Measurements from ENCODE around the gene MAPK4.

Gene MAPK4

GRCh38 chr18:50636366-50637057, 76.6 kb downstream of the MAPK4 start:
- TF ChIP-seq FOXA1 (IDR thresholded peaks at IDR 0.05) (no peak), CTBP1 (IDR thresholded peaks at IDR 0.05; ENCODE audit: borderline replicate concordance) (no peak), ELF4 (IDR thresholded peaks at IDR 0.05) (no peak), NFRKB (IDR thresholded peaks at IDR 0.05) (no peak), TARDBP (IDR thresholded peaks at IDR 0.05) (no peak), LEF1 (IDR thresholded peaks at IDR 0.05; ENCODE audit: borderline replicate concordance) (no peak), BHLHE40 (IDR thresholded peaks at IDR 0.05; ENCODE audit: borderline replicate concordance) (no peak), L3MBTL2 (conservative IDR thresholded peaks at IDR 0.05) (no peak), FOXK2 (IDR thresholded peaks at IDR 0.05) (no peak)
- no peak for DNase-seq (ENCODE audit: extremely low spot score)
- ChIA-PET CTCF (no interaction called here), POLR2A (no interaction called here)

GRCh38 chr18:50638016-50638883, 78.4 kb downstream of the MAPK4 start:
- DNase-seq (ENCODE audit: extremely low spot score), result no peak
- ChIA-PET POLR2A (no interaction called here), CTCF (no interaction called here)
- TF ChIP-seq HDGF (IDR thresholded peaks at IDR 0.05; ENCODE audit: borderline replicate concordance) (no peak), SUZ12 (IDR thresholded peaks at IDR 0.05) (no peak), CTBP1 (IDR thresholded peaks at IDR 0.05; ENCODE audit: borderline replicate concordance) (no peak), FOXM1 (IDR thresholded peaks at IDR 0.05; ENCODE audit: borderline replicate concordance) (no peak), FOXA1 (IDR thresholded peaks at IDR 0.05) (no peak), TARDBP (IDR thresholded peaks at IDR 0.05) (no peak)

GRCh38 chr18:50638884-50639420, 79.1 kb downstream of the MAPK4 start:
- CTCF ChIA-PET, result no interaction called here
- POLR2A ChIA-PET, result no interaction called here
- DNase-seq (ENCODE audit: extremely low spot score), result no peak
- TF ChIP-seq TARDBP (IDR thresholded peaks at IDR 0.05), result no peak
- TF ChIP-seq FOXM1 (IDR thresholded peaks at IDR 0.05; ENCODE audit: borderline replicate concordance), result no peak
- no peak for TF ChIP-seq ELF4 (IDR thresholded peaks at IDR 0.05)
- no peak for TF ChIP-seq PKNOX1 (IDR thresholded peaks at IDR 0.05)
- no peak for TF ChIP-seq L3MBTL2 (conservative IDR thresholded peaks at IDR 0.05)
- no peak for TF ChIP-seq FOXA1 (IDR thresholded peaks at IDR 0.05)
- TF ChIP-seq CTBP1 (IDR thresholded peaks at IDR 0.05; ENCODE audit: borderline replicate concordance), result no peak
- TF ChIP-seq BHLHE40 (IDR thresholded peaks at IDR 0.05; ENCODE audit: borderline replicate concordance), result no peak
- TF ChIP-seq SP1 (IDR thresholded peaks at IDR 0.05), result no peak
- no peak for TF ChIP-seq ARNT (IDR thresholded peaks at IDR 0.05)
- no peak for TF ChIP-seq LEF1 (IDR thresholded peaks at IDR 0.05; ENCODE audit: borderline replicate concordance)
- TF ChIP-seq ZNF384 (IDR thresholded peaks at IDR 0.05), result no peak
- TF ChIP-seq FOXK2 (IDR thresholded peaks at IDR 0.05), result no peak
- TF ChIP-seq HDGF (IDR thresholded peaks at IDR 0.05; ENCODE audit: borderline replicate concordance), result no peak
- no peak for TF ChIP-seq SUZ12 (IDR thresholded peaks at IDR 0.05)
- TF ChIP-seq NFRKB (IDR thresholded peaks at IDR 0.05), result no peak

- TF ChIP-seq LEF1 (IDR thresholded peaks at IDR 0.05; ENCODE audit: borderline replicate concordance) (no peak), ZNF384 (IDR thresholded peaks at IDR 0.05) (no peak), PKNOX1 (IDR thresholded peaks at IDR 0.05) (no peak), FOXK2 (IDR thresholded peaks at IDR 0.05) (no peak), L3MBTL2 (conservative IDR thresholded peaks at IDR 0.05) (no peak), BHLHE40 (IDR thresholded peaks at IDR 0.05; ENCODE audit: borderline replicate concordance) (no peak), NFRKB (IDR thresholded peaks at IDR 0.05) (no peak), FOXA1 (IDR thresholded peaks at IDR 0.05) (no peak), ARNT (IDR thresholded peaks at IDR 0.05) (no peak), ELF4 (IDR thresholded peaks at IDR 0.05) (no peak), SUZ12 (IDR thresholded peaks at IDR 0.05) (no peak), TARDBP (IDR thresholded peaks at IDR 0.05) (no peak), FOXM1 (IDR thresholded peaks at IDR 0.05; ENCODE audit: borderline replicate concordance) (no peak)
- DNase-seq (ENCODE audit: extremely low spot score), result no peak
- CTCF ChIA-PET, result no interaction called here
- POLR2A ChIA-PET, result no interaction called here
These were observed 79.8 kb downstream of the MAPK4 start for GRCh38 chr18:50639711-50640110.

- DNase-seq (ENCODE audit: extremely low spot score), result no peak
- ChIA-PET CTCF (no interaction called here), POLR2A (no interaction called here)
- TF ChIP-seq CTBP1 (IDR thresholded peaks at IDR 0.05; ENCODE audit: borderline replicate concordance), result no peak
- no peak for TF ChIP-seq HDGF (IDR thresholded peaks at IDR 0.05; ENCODE audit: borderline replicate concordance)
- TF ChIP-seq ELF4 (IDR thresholded peaks at IDR 0.05), result no peak
- no peak for TF ChIP-seq TARDBP (IDR thresholded peaks at IDR 0.05)
- no peak for TF ChIP-seq SUZ12 (IDR thresholded peaks at IDR 0.05)
- no peak for TF ChIP-seq FOXA1 (IDR thresholded peaks at IDR 0.05)
- TF ChIP-seq FOXK2 (IDR thresholded peaks at IDR 0.05), result no peak
- no peak for TF ChIP-seq FOXM1 (IDR thresholded peaks at IDR 0.05; ENCODE audit: borderline replicate concordance)
- no peak for TF ChIP-seq ZNF384 (IDR thresholded peaks at IDR 0.05)
- TF ChIP-seq PKNOX1 (IDR thresholded peaks at IDR 0.05), result no peak
- TF ChIP-seq NFRKB (IDR thresholded peaks at IDR 0.05), result no peak
- no peak for TF ChIP-seq SP1 (IDR thresholded peaks at IDR 0.05)
- no peak for TF ChIP-seq LEF1 (IDR thresholded peaks at IDR 0.05; ENCODE audit: borderline replicate concordance)
- TF ChIP-seq BHLHE40 (IDR thresholded peaks at IDR 0.05; ENCODE audit: borderline replicate concordance), result no peak
- no peak for TF ChIP-seq ARNT (IDR thresholded peaks at IDR 0.05)
- no peak for TF ChIP-seq L3MBTL2 (conservative IDR thresholded peaks at IDR 0.05)
These were observed 82.6 kb downstream of the MAPK4 start for GRCh38 chr18:50642439-50642838.

Measured in HEK293T (cell line).